Motor neuron (in vitro differentiated cells): ENCODE data around the gene GPR31. TPM values are rescaled to one million over a fixed set of nuclear protein-coding genes. Genes with fewer than 3 reads are reported as not detected.
A peak's percentile ranks its signal among the peaks of the same experiment; 100 is the strongest.
"Not testable (repeated sequence)": the region's sequence is repeated elsewhere in the genome, so short reads cannot be mapped to it uniquely, and the experiment has no call there.

Experiments used
- ATAC-seq, 8 experiments: fragments of 200-7000 bp; cut with Tn5 transposase; replicated peaks in 6 of 8; 2 replicates each; pipeline ENCODE4 v1.8.0; 2021; ENCODE audit warnings: mild to moderate bottlenecking in 8 of 8, moderate library complexity in 8 of 8
- H3K27ac ChIP-seq, 2 donors: fragments of 250-450 bp; sonication (Bioruptor Pico); 2 replicates each; pipeline ENCODE4 v1.9.0; 2021; ENCODE audit warnings: antibody characterized with exemption in 2 of 2, mild to moderate bottlenecking in 2 of 2, moderate library complexity in 1 of 2
- H3K4me1 ChIP-seq, 2 donors: fragments of 250-450 bp; sonication (Bioruptor Pico); replicated peaks in 1 of 2; 2 replicates each; pipeline ENCODE4 v1.6.1; 2021; ENCODE audit warnings: antibody characterized with exemption in 2 of 2, mild to moderate bottlenecking in 2 of 2, moderate library complexity in 1 of 2
- H3K4me3 ChIP-seq, 5 donors: fragments of 250-450 bp; sonication (Bioruptor Pico); 2 replicates each; pipeline ENCODE4 v1.9.0; 2021; ENCODE audit warnings: antibody characterized with exemption in 5 of 5, mild to moderate bottlenecking in 5 of 5, moderate library complexity in 4 of 5
- WGBS, 10 experiments: fragments of 450-650 bp; shearing (Covaris generic); methylation state at CpG; one replicate each; pipeline ENCODE4 v1.0.0; 2022; 5-methylcytosine and 5-hydroxymethylcytosine counted together
- in situ Hi-C, 9 experiments: fragments of 400-800 bp; cut with MboI; loops; one replicate each; pipeline ENCODE4 v1.15.0; 2021; ENCODE audit warnings: low sequenced_read_pairs in 9 of 9, low pct_unique_long_range_greater_than_20kb in 2 of 9; ENCODE audit not compliant: unreplicated experiment in 9 of 9
- total RNA-seq, 8 experiments: library from RNA; unstranded; fragments of 300-600 nt; gene quantifications; 2 replicates each; pipeline versions ENCODE4 v1.2.3 to v1.2.4, GENCODE V29; 2022

Gene GPR31
- total RNA-seq, 8 experiments from 2014 or later, result 0.18 to 0.28 (median 0.25) TPM; not detected in 5

DNA sequence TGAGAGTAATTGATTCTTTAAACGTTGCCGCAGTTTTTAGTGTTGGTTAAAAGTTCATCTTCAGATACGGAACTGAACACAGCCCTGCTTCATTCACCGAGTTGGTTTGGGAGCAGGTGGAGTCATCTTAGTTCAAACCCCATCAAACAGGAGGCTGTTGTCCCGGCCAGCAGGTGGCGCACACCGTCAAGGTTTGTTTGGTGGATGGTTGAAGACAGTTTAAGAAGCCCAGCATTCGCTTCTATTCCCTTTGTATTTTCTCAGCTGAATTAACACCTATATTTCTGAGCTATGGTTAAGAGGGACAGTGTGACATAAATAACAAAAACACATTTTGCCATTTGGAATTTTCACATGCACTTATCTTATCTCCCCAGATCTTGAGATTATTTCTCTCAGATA lies 25.1 kb upstream of the GPR31 start:
- H3K4me3 ChIP-seq, H3K4me1 ChIP-seq, in situ Hi-C loops, H3K27ac ChIP-seq: not testable (repeated sequence)
- peak; percentile 75 to 92 (median 82) for ATAC-seq
- no CpG with 5 or more reads among the region's 8 CpGs for WGBS, 10 experiments

DNA sequence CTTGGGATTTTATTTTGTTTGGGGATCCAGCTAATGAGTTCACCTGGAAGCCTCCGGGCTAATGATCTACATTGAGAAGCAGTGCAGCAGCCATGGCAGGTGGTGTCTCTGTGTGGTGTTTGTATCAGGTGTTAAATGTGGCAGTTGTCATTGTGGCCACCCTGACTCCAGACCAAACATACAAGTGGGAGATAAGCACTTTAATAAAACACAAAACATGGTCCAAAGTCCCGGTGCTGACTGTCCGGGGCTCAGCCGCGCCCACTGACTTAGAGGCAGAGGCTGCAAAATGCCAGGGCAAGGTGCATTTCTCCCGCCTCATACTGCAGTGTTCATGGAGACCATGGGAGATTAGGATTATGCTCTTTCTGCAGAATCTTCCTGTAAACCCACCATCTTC lies 23.6 kb upstream of the GPR31 start:
- no CpG with 5 or more reads among the region's 6 CpGs for WGBS, 10 experiments
- ATAC-seq, in situ Hi-C loops, H3K27ac ChIP-seq, H3K4me1 ChIP-seq, H3K4me3 ChIP-seq: not testable (repeated sequence)

DNA sequence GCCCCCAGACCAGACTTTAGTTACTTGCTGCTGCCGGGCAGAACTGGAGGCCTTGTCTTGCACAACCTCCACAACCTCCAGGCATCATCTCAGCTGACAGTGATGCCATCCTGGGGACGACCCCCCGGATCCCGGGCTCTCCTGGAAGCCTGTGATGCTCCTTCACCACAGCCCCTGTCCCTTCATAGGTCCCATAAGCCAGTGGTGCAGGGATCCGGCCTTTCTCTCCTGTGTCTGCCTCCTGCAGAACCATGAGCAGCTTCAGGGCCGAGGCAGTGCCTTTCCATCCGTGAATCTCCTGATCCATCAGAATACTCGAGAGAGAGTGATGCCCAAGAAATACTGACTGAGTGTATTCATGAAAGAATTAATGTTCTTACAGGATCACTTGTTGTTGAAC lies 22.3 kb upstream of the GPR31 start:
- in situ Hi-C loops, ATAC-seq: not testable (repeated sequence)

DNA sequence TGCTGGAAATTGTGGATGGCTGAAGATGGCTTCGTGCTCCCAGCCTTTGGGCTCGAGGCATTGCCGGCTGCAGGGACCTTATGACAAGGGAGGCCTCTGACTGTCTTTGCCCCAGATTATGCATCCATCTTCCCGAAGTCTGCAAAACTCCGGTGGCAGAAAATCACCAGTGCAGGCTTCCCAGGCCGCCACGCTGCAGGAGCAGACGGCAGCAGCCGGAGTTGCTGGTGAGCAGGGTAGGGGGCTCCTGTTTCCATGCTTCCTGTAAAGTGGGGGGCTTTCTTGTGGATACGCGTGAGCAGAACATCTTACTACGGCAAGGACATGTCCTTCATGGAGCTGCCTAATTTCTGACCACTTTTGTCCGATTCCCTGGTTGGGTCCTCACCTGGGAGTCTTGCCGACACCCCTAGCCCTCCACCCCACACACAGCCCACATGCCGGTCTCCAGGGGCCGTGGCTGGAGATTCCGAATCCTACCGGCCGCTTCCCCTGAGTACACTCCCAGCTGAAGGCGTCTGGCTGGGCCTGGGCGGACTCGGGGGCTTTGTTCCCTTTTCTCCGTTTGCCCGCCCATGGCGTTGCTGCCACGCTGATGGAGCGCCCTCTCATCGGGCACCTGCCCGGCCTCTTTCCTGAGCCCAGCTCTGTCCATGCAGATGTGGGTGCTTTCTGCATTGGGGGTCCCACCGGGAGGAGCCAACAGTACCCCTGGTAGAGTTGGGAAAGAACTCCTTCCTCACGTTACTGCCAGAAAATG lies 21.3 kb upstream of the GPR31 start:
- WGBS, 10 experiments, result no CpG with 5 or more reads among the region's 31 CpGs
- ATAC-seq, in situ Hi-C loops, H3K4me3 ChIP-seq, H3K27ac ChIP-seq, H3K4me1 ChIP-seq: not testable (repeated sequence)

More for the DNA sequence above, 22.3 kb upstream of the GPR31 start:
- not testable (repeated sequence) for H3K27ac ChIP-seq, H3K4me1 ChIP-seq, H3K4me3 ChIP-seq
- no CpG with 5 or more reads among the region's 8 CpGs for WGBS, 10 experiments

DNA sequence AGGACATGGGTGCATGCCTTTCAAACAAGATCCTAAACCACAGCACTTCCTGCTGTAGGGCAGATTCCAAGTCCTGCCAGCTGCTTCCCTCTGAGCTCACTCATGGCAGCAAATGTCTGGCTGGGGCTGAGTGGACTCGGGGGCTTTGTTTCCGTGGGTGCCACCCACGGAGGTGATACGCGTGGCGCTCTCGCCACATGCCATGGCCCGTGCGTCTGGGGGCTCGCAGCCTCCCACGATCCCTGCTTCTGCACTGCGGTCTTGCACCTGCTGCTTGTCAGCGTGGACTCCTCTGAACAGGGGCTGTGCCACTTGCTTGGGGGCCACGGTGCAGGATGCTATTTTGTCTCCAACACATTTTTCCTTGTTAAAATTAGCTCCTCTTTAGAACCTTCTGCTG lies 19.5 kb upstream of the GPR31 start:
- H3K4me1 ChIP-seq, in situ Hi-C loops, ATAC-seq, H3K27ac ChIP-seq, H3K4me3 ChIP-seq: not testable (repeated sequence)
- no CpG with 5 or more reads among the region's 14 CpGs for WGBS, 10 experiments

DNA sequence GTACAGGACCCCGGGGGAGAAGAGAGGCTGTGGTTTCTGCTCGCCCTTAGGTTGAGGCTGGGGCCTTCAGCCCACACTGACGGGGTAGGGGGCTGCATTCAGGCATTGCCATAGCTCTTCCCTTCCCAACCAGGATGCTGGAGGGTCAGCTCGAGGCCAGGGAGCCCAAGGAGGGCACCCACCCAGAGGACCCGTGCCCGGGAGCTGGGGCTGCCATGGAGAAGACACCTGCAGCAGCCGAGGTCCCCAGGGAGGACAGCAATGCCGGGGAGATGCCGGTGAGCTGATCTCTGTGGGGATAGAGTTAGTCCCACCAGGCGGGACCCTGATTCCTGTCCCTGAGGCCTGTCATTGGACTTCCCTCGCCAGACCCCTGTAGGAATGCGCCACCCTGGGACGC lies 14.2 kb upstream of the GPR31 start:
- H3K4me1 ChIP-seq, ATAC-seq, H3K4me3 ChIP-seq, H3K27ac ChIP-seq, in situ Hi-C loops: not testable (repeated sequence)
- 60 to 100% (median 100%) methylated on average over 1 to 2 of the region's 13 CpGs; no CpG with 5 or more reads in 5 of the 10 experiments for WGBS, 10 experiments

DNA sequence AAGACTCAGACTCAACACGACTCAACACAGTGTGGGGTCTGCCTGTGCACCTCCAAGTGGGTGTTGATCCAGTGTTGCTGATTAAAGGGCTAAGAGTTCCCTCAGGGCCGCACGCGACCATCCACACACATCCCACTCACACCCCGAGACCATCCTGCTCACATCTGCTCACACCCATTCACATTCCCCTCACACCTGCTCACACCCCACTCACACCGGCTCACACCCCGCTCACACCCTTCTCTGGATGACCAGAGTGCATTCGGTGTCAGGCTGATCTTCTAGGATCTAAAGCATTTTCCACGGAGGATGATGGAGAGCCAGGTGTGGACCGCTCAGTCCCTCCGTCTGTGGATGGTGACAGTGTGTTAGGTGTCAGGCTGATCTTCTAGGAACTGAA lies 13.5 kb upstream of the GPR31 start:
- H3K27ac ChIP-seq, H3K4me1 ChIP-seq, in situ Hi-C loops, ATAC-seq, H3K4me3 ChIP-seq: not testable (repeated sequence)
- WGBS, 10 experiments, result 100% methylated on average over 1 of the region's 11 CpGs; no CpG with 5 or more reads in 9 of the 10 experiments

DNA sequence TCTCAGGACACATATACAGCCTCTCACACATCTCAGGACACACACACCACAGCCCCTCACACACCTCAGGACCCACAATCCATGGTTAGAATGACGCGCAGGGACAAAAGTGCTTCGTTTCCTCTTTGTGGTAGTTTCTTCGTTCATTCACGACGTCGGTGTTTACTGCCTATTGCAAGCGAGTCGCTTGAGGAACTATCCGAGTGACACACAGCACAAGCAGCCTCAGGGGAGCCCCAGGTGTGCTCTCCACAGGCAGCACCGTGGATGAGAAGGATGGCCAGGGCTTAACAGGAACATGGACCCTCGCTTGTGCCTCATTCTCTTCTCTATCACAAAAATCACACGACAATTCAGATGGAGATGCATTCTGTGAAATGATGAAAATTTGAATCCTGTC lies 12.1 kb upstream of the GPR31 start:
- ATAC-seq, H3K27ac ChIP-seq, H3K4me3 ChIP-seq, in situ Hi-C loops, H3K4me1 ChIP-seq: not testable (repeated sequence)
- no CpG with 5 or more reads among the region's 13 CpGs for WGBS, 10 experiments

DNA sequence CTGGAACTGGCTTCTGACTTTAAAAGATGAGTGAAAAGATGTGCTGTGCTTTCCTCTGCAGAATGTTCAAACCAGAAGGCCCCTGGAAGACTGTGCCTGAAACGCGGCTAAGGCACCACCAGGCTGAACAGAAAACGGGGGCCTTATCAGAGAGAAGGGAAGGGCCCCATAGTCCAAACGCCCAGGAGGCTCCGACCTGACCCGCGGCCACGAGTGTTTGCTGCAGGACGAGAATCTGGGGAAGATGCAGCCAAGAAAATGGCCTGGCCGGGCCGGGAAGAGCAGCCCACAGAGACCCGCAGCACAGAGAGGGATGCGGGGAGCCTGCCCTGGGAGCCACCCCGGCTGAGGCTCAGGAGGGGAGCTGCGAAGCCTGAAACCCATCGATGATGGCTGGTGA lies 10.5 kb upstream of the GPR31 start:
- H3K4me3 ChIP-seq, in situ Hi-C loops, H3K27ac ChIP-seq, H3K4me1 ChIP-seq, ATAC-seq: not testable (repeated sequence)
- WGBS, 10 experiments, result no CpG with 5 or more reads among the region's 16 CpGs

DNA sequence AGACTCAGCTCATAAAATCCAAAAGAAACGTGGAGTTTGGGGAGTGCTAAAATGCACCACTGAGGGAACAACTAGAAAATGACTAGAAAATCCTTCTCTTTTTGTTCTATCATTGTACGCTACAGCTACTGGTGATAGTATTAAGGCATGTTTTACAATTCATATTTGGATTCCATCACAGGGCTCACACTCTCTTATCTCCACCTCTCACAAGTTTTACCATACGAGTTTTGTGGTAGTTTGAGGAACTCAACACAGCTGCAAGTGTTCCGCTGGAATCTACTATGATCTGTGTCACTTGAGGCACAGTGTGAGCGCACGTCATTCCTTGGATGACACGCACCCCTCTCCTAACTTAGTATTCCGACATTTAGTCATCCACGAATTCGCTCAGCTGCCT lies 9.9 kb upstream of the GPR31 start:
- H3K27ac ChIP-seq, ATAC-seq, H3K4me3 ChIP-seq, in situ Hi-C loops: not testable (repeated sequence)
- WGBS, 10 experiments, result no CpG with 5 or more reads among the region's 10 CpGs
- peaks cover 7 to 13% of the 10 kb centered on the region in 2 donors for H3K4me1 ChIP-seq

DNA sequence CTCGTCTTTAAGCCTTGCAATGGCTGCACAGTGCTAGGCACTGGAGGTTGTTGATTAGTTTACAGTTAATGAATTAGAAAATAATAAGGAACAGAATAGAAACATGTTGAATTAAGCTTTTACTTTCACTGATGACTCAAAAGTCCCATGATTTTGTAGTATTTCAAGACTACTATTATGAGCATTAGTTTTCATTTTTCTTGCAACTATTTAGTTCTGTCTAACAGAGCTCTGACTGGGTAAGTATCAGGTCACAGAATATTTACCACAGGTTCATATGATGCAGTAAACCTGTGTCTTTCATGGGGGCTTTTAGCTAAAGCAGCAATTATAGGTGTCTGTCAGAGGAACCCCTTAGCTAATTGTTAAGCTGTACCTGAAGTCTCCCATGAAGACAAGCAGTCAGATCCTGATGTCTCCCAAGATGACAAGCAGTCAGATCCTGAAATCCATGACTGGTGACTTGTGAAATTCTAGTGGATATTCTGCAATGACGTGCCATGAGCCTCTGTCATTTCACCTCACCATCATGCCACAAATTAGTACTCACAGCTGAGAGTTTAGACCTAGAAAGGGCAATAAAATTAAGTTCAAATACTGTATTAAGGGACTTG lies 8.2 kb upstream of the GPR31 start:
- Histone ChIP-seq H3K27ac (no peak overlapping the region), H3K4me3 (no peak overlapping the region), H3K4me1 (peaks cover 7 to 14% of the 10 kb centered on the region in 2 donors)
- ATAC-seq, result no peak
- in situ Hi-C loops, result no loop called here
- 10 to 80% (median 18%) methylated on average over 1 to 2 of the region's 2 CpGs; no CpG with 5 or more reads in 3 of the 10 experiments for WGBS, 10 experiments

DNA sequence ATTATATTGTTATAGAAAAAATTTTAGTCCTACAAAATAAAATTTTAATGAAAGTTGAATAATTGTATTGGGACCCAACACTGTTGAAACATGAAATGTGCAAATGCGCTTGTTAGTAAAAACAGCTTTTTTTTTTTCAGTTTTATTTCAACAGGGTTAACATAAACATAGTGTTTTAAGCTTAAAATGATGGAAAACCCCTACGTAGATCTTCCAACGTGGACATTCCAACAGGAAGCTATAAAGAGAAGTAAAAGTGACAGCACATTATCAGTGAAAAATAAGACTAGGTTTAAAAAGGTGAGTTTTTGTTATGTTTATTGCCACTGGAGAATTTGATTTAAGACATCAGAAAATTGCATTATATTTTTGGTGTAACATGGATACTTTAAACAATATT lies 6.5 kb upstream of the GPR31 start:
- ATAC-seq, result no peak
- Histone ChIP-seq H3K4me1 (peaks cover 7 to 14% of the 10 kb centered on the region in 2 donors), H3K4me3 (no peak overlapping the region), H3K27ac (no peak overlapping the region)
- in situ Hi-C loops, result no loop called here
- whole genome bisulfite sequencing, 10 experiments, result 20 to 100% (median 83%) methylated on average over 1 to 3 of the region's 3 CpGs

DNA sequence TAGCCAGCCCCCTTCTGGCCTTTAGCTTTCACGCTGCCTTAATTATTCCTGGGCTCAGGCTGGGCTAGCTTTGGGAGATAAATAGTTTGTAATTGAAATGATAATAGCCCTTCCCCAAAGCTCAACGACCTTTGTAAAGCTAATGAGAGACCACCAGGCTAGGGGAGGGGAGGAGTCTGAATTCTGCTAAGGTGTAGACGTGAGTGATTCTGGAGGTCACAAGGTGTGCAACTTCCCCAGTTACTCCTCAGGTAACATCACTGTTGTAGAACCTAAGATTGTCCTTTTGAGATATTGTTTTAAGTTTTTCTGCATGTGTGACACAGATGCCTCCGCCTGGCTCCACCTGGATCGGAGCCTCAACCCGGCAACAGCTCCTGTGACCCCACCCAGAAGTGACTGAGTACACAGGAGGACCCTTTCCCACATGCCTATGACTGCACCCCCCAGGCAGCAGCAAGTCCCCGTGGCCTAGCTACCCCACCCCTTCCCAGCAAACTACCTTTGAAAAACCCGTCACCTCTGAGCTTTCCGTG lies 5.8 kb upstream of the GPR31 start:
- in situ Hi-C loops, result no loop called here
- 0 to 75% (median 26%) methylated on average over 1 to 4 of the region's 9 CpGs; no CpG with 5 or more reads in 2 of the 10 experiments for WGBS, 10 experiments
- ATAC-seq, result no peak
- Histone ChIP-seq H3K4me3 (no peak overlapping the region), H3K27ac (no peak overlapping the region), H3K4me1 (peaks cover 7 to 14% of the 10 kb centered on the region in 2 donors)
